BLaER1 (cell line): ENCODE measurements around the gene KRT27.

Experiments
- H3K27ac ChIP-seq: shearing (Covaris generic); formaldehyde crosslinking; 2 replicates; pipeline ENCODE4 v1.8.1; 2022
- H3K27me3 ChIP-seq: shearing (Covaris generic); formaldehyde crosslinking; 2 replicates; pipeline ENCODE4 v1.8.1; 2022
- H3K36me3 ChIP-seq: shearing (Covaris generic); formaldehyde crosslinking; 2 replicates; pipeline ENCODE4 v1.8.1; 2022
- H3K4me1 ChIP-seq: shearing (Covaris generic); formaldehyde crosslinking; 2 replicates; pipeline ENCODE4 v1.8.1; 2022
- H3K4me2 ChIP-seq: shearing (Covaris generic); formaldehyde crosslinking; 2 replicates; pipeline ENCODE4 v1.8.1; 2022
- H3K4me3 ChIP-seq: shearing (Covaris generic); formaldehyde crosslinking; 2 replicates; pipeline ENCODE4 v1.8.1; 2022
- H3K9ac ChIP-seq: shearing (Covaris generic); formaldehyde crosslinking; 2 replicates; pipeline ENCODE4 v1.8.1; 2022
- H3K9me3 ChIP-seq: shearing (Covaris generic); formaldehyde crosslinking; 2 replicates; pipeline ENCODE4 v1.8.1; 2022
- H4K20me1 ChIP-seq: shearing (Covaris generic); formaldehyde crosslinking; 2 replicates; pipeline ENCODE4 v1.8.1; 2022
- Cebpa-rat ChIP-seq: shearing (Covaris generic); IDR thresholded peaks from 2 replicates; pipeline ENCODE4 v1.8.1; 2022

Gene KRT27, protein sequence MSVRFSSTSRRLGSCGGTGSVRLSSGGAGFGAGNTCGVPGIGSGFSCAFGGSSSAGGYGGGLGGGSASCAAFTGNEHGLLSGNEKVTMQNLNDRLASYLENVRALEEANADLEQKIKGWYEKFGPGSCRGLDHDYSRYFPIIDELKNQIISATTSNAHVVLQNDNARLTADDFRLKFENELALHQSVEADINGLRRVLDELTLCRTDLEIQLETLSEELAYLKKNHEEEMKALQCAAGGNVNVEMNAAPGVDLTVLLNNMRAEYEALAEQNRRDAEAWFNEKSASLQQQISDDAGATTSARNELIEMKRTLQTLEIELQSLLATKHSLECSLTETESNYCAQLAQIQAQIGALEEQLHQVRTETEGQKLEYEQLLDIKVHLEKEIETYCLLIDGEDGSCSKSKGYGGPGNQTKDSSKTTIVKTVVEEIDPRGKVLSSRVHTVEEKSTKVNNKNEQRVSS

DNA sequence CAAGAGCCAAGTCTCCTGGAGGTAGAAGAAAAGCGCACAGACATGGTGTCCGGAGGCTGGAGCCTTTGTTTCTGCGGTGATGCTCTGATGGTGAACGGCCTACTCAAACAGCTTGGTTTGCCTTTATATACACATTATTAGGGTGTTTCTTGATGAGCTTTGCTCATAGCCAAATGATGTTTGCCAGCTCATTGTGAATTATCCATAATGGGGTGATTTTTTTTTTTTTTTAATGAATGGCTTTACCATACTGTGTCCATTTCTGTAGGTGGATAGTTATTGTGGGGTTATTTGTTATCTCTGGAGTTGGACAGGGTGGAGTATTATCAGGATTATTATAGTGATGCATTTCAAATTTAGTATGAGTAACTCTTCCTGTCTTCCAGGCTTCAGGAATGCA is at the start of gene KRT27:
Gene KRT27 (minus strand): TSS at position 101 of the 400 bp plus-strand sequence. CDS start 57 bp downstream, at position 44.
- Histone ChIP-seq H3K9ac (no peak within 1 kb of the TSS), H3K36me3 (no peaks in the 10 kb centered on the region), H3K9me3 (peaks cover 7% of the 10 kb centered on the region; the same call in 1 of the 2 replicates), H3K27me3 (peaks cover 7% of the 10 kb centered on the region; the same call in 1 of the 2 replicates), H3K4me1 (peaks cover 4% of the 10 kb centered on the region; the same call in 1 of the 2 replicates), H4K20me1 (no peaks in the 10 kb centered on the region), H3K4me3 (no peak within 1 kb of the TSS), H3K4me2 (no peak within 1 kb of the TSS), H3K27ac (no peak within 1 kb of the TSS)
- no peak for TF ChIP-seq Cebpa-rat

DNA sequence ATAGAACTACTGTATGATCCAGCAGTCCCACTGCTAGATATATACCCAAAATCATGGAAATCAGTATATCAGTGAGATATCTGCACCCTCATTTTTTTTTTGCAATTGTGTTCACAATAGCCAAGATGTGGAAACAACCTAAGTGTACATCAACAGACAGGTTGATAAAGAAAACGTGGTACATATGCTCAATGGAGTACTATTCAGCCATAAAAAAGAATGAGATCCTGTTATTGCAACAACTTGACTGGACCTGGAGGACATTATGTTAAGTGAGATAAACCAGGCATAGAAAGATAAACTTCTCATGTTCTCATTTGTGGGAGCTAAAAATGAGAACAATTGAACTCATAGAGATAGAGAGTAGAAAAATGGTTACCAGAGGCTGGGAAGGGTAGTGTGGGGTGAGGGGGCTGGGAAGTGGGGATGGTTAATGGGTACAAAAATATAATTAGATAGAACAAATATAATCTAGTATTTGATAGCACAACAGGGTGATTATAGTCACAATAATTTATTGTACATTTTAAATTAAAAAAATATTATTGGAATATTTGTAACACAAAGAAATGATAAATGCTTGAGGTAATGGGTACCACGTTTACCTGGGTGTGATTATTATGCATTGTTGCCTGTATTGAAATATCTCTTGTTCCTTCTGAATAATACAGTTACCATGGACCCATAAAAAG is 47.9 kb upstream of the KRT27 start:
- Histone ChIP-seq H3K4me1 (peaks cover 28% of the 10 kb centered on the region), H3K9ac (no peak overlapping the region), H3K36me3 (peaks cover 9% of the 10 kb centered on the region), H3K27ac (no peak overlapping the region), H4K20me1 (no peaks in the 10 kb centered on the region), H3K9me3 (peaks cover 4% of the 10 kb centered on the region; the same call in 1 of the 2 replicates), H3K27me3 (no peaks in the 10 kb centered on the region), H3K4me2 (no peak overlapping the region), H3K4me3 (no peak overlapping the region)
- no peak for TF ChIP-seq Cebpa-rat

DNA sequence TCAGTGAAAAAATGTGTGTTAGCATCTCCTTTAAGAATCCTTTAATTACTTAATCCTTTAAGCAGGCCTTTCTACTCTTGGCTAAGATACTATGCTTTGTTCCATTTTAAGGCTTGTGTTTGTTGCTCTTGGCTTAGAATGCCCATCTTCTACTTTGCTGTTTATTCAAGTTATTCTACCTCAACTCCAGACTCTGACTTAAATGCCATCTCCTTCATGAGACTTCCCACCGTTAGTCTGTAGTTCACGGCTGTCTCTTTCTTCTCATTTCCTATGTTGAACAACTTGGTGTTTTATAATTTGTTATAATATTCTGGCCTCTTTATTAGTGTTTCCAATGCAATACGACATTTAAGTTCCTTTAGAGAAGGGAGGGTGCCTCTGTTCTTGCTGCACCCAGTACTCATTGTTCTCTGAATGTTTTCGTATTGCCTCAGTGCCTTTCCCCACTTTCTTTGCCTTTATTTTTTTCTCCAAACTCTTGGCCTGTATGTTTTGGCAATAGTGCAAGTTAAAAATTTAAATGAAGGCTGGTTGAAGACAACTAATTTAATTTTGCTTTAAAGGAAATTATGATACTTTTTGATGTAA is 46.2 kb upstream of the KRT27 start:
- H3K4me2 ChIP-seq: no peak overlapping the region
- H4K20me1 ChIP-seq: no peaks in the 10 kb centered on the region
- no peaks in the 10 kb centered on the region; the same call in 1 of the 2 replicates for H3K9me3 ChIP-seq
- no peaks in the 10 kb centered on the region for H3K36me3 ChIP-seq
- H3K4me1 ChIP-seq: peaks cover 19% of the 10 kb centered on the region
- no peak overlapping the region for H3K9ac ChIP-seq
- H3K27ac ChIP-seq: no peak overlapping the region
- no peak for TF ChIP-seq Cebpa-rat
- no peaks in the 10 kb centered on the region for H3K27me3 ChIP-seq
- no peak overlapping the region for H3K4me3 ChIP-seq

DNA sequence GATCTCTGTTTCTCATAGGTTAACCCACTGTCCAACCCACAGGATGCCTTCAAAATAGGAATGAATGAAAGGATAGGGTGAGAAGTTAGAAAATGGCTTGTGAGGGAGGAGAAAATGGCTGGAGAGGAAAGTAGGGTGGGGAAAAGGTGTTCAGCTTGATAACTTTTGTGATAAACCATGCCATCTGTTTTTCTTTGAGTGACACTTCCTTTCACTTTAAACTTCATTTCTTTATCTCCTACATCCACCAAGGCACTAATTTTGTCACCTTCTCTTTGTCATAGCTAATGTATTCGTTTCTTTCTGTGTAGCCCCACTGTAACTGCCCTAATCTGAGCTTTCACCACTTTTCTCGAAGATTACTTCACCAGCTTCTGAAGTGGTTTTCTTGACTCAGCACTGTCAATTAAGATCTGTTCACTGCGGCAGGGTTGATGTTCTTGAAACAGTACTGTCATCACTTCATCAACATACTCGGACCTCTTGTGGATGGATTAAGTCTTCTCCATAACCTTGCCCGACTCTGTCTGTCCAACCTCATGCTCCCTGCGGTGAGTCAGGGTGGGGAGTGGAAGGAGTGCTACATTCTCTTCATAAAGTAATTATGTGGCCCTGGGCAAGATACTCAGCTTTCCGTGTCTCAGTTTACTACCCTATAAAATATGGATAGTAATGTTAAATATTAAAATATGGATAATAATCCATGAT is 45.5 kb upstream of the KRT27 start:
- H4K20me1 ChIP-seq: no peaks in the 10 kb centered on the region
- H3K36me3 ChIP-seq: no peaks in the 10 kb centered on the region
- peaks cover 13% of the 10 kb centered on the region for H3K4me1 ChIP-seq
- no peak overlapping the region for H3K4me3 ChIP-seq
- H3K4me2 ChIP-seq: no peak overlapping the region
- H3K27me3 ChIP-seq: no peaks in the 10 kb centered on the region
- no peak for TF ChIP-seq Cebpa-rat
- H3K9me3 ChIP-seq: no peaks in the 10 kb centered on the region; the same call in 1 of the 2 replicates
- H3K9ac ChIP-seq: no peak overlapping the region
- H3K27ac ChIP-seq: no peak overlapping the region

DNA sequence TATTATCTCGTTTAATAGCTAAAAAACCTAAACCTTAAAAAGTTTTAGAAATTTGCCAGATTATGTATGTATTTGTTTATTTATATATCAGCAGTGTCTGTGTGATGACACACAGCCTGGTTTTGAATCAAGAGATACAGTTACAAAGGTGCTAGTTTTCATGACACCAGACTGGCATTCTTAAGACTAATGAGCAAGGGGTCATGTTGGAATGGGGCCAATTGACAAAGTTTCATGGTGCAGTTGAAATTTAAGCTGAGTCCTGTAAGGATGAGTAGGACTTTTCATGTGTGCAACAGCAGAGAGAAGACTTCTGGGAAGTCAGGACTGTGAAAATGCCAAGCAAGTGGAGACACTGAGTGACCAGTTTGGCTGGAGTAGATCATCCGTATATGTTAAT is 43.2 kb upstream of the KRT27 start:
- Histone ChIP-seq H3K27ac (no peak overlapping the region), H3K27me3 (no peaks in the 10 kb centered on the region), H3K9me3 (no peaks in the 10 kb centered on the region; the same call in 1 of the 2 replicates)

DNA sequence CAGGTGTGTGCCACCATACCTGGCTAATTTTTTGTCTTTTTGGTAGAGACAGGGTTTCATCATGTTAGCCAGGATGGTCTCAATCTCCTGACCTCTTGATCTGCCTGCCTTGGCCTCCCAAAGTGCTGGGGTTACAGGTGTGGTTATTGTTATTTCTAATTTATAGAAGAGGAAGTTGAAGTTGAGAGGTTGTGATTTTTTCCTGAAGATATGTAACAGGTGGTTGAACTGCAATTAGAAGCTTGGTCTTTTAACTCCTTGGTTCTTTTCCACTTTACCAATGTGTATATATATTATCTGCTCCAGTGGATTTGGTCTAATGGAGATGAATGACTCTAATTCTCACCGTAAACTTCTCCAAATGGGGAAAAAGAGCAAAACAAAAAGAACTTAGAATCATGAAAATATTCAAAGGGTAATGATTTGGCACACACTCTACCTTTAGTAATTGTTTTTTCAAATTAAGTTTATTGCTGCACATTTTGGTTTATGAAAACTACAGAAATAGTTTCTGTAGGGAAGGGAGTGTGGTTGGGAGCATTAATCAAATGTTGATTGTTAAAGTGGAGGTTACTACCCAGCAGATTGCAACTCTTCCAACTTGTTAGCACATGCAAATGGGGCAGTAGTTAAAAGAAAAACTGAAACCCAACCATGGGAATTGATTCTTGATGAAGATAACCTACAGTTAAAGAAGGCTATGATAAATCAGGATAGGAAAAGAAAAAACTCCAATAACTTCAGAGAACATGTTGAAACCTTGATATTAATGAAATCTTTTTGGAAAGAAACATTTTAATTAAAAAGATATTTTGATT is 41.9 kb upstream of the KRT27 start:
- Histone ChIP-seq H3K9ac (no peak overlapping the region), H3K4me1 (no peaks in the 10 kb centered on the region), H3K4me2 (no peak overlapping the region), H3K4me3 (no peak overlapping the region), H3K27ac (no peak overlapping the region), H4K20me1 (no peaks in the 10 kb centered on the region), H3K27me3 (no peaks in the 10 kb centered on the region), H3K36me3 (peaks cover 5% of the 10 kb centered on the region; the same call in 1 of the 2 replicates), H3K9me3 (0 out of 2 replicates have a peak, but pooled peaks cover 4% of the 10 kb centered on the region)
- TF ChIP-seq Cebpa-rat: no peak

More for the DNA sequence above, 43.2 kb upstream of the KRT27 start:
- Histone ChIP-seq H3K36me3 (peaks cover 5% of the 10 kb centered on the region; the same call in 1 of the 2 replicates), H4K20me1 (no peaks in the 10 kb centered on the region), H3K4me1 (no peaks in the 10 kb centered on the region), H3K4me2 (no peak overlapping the region), H3K9ac (no peak overlapping the region), H3K4me3 (no peak overlapping the region)
- TF ChIP-seq Cebpa-rat: no peak

DNA sequence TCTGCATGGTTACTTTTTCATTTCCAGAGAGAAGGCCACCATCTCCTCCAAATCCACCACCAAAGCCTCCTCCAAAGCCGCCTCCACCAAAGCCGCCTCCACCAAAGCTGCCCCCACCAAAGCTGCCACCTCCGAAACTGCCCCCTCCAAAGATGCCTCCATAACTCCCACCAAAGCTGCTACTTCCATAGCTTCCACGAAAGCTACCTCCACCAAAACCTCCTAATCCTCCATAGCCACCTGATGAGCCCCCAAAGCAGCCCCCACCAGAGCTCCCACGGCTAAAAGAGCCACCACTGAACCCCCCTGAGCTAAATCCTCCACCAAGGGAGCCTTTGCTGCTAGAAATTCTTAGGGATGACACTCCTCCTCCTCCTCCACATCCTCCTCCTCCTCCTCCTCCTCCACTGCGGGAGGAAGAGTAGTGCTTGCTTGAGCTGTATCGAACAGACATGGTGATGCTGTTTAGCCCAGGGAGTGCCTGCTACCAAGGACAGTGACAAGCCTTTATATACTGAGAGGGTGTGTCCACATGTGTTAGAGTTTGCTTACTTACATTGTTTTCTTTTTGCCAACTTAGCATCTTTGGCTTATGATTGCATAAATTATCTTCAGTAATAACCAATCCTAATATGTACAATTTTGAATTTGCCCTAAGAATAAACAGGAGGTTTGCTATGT is 39.9 kb upstream of the KRT27 start, which contains the start of gene KRT10:
Gene KRT10 (minus strand): TSS at position 483 of the 681 bp plus-strand sequence. CDS start 29 bp downstream, at position 454.
- Histone ChIP-seq H3K27me3 (no peaks in the 10 kb centered on the region), H3K4me1 (0 out of 2 replicates have a peak, but pooled peaks cover 5% of the 10 kb centered on the region), H3K4me3 (no peak within 1 kb of the TSS), H4K20me1 (no peaks in the 10 kb centered on the region), H3K4me2 (no peak within 1 kb of the TSS), H3K9me3 (0 out of 2 replicates have a peak, but pooled peaks cover 5% of the 10 kb centered on the region), H3K9ac (no peak within 1 kb of the TSS), H3K27ac (no peak within 1 kb of the TSS), H3K36me3 (peaks cover 8% of the 10 kb centered on the region)
- no peak for TF ChIP-seq Cebpa-rat

DNA sequence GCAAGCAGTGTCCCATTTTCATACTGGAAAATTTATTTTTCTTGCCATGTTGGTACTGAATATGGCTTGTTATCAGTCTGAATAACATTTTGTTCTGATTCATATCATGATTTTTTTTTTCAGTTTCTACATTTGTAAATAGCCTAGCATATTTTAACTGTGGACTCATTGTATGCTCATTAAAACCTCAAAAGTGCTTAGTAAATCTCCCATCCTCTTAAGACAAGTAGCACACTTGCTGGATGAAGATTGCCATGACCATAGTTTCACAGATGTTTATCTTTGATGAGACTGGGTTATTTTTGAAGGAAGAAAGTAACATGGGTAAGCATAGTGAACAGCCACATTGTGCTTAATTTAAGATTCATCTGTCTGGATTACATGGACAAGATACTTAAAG is 39.2 kb upstream of the KRT27 start:
- no peaks in the 10 kb centered on the region for H4K20me1 ChIP-seq
- 0 out of 2 replicates have a peak, but pooled peaks cover 5% of the 10 kb centered on the region for H3K4me1 ChIP-seq
- peaks cover 16% of the 10 kb centered on the region for H3K36me3 ChIP-seq
- H3K9me3 ChIP-seq: 0 out of 2 replicates have a peak, but pooled peaks cover 5% of the 10 kb centered on the region
- TF ChIP-seq Cebpa-rat: no peak
- no peaks in the 10 kb centered on the region for H3K27me3 ChIP-seq
- no peak overlapping the region for H3K4me3 ChIP-seq
- no peak overlapping the region for H3K27ac ChIP-seq
- H3K9ac ChIP-seq: no peak overlapping the region
- H3K4me2 ChIP-seq: no peak overlapping the region
